SKM-1 (cell line): ENCODE measurements around the gene SLC25A53.
"Not testable (repeated sequence)": the region's sequence is repeated elsewhere in the genome, so short reads cannot be mapped to it uniquely, and the experiment has no call there.

Experiments used
- DNase-seq: peaks from one replicate; lab custom pipeline; 2025; ENCODE audit not compliant: unreplicated experiment; lab: John Stamatoyannopoulos, UW

Gene SLC25A53

DNA sequence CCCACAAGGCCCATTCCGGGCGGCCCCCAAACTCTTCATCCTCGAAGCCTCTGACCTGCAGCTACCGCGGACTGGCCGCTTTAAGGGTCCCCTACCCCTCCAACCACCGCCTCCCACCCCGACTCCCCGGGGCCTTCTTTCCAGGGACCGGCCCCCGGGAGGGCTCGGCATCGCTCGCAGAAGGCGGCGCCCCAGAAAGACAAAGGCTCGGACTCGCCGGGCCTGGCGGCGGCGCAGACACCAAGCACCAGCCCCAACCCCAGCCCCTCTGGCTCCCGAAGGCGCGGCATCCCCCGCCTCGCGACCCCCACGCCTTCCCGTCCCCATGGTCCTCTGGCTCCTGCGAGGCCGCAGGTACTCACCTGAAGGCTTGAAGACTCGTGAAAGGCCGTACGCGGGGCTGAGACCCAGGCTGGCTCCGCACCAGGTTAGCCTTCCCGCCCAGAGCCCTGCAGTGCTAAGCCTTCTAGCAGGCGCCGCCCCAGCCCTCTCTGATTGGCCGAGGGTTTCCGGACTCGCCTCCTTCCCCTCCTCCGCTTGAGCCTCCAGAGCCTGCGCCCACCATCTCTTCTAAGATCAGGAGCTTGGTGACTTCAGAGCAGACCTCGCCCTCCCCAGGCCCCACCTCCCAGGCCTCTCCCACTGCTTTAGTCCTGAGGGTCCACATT is 80.9 kb downstream of the SLC25A53 start, which contains the start of gene TMSB15C:
TMSB15C (minus strand) TSS at position 459 of the 668 bp plus-strand sequence.
- DNase-seq = not testable (repeated sequence)

DNA sequence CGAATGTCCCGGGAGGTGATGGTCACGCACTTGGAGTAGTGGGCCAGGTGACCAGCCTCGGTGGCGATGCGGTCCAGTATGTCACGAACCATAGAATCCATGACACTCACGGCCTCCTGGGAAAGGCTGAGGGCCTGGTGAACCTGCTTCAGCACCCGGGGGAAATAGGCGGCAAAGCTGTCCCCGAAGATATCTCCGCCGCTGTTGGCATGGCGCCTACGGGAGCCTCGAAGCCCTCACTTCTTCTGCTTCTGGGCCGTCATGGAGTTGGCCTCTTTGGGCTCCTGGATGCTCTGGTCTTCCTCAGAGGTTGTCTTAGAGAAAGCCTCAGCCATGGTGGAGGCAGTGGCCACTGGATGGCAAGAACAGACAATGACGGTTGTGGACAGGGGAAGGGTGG is 94.2 kb downstream of the SLC25A53 start:
- not testable (repeated sequence) for DNase-seq

DNA sequence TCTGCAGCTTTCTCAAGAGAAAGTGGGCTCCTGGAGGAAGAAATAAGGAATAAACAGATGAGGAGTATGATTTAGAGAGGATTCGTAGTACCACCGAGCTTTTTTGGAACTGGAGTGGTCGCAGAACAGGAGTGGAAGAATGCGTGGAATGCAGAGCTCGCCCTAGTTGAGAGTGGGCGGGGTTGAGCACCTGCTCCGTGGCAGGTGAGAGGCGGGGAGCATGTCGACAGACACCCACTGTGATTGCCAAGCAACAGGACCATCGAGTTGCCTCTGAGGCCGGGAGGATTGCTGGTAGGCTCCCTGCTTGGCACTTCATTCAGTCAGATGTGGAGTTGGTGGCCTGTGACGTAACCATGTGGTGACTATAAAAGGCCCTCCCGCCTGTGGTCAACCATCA is 101.9 kb downstream of the SLC25A53 start:
- DNase-seq = not testable (repeated sequence)
